KOPT-K1 (cell line): Measurements from ENCODE around the gene CDS2.

Experiments
- H3K27ac ChIP-seq: fragments of 200-600 bp; sonication (generic); 2 replicates; pipeline ENCODE4 v1.5.1; 2016; ENCODE audit warnings: antibody characterized with exemption, mild to moderate bottlenecking, low read depth, low read length; ENCODE audit not compliant: poor library complexity, severe bottlenecking
- H3K36me3 ChIP-seq: fragments of 200-600 bp; sonication (generic); 2 replicates; pipeline ENCODE4 v1.5.1; 2017; ENCODE audit warnings: antibody characterized with exemption, mild to moderate bottlenecking, low read length, moderate library complexity; ENCODE audit not compliant: insufficient read depth
- H3K9me3 ChIP-seq: fragments of 200-600 bp; sonication (generic); 2 replicates; pipeline ENCODE4 v1.5.1; 2017; ENCODE audit warnings: antibody characterized with exemption, low read length, mild to moderate bottlenecking; ENCODE audit not compliant: insufficient read depth, poor library complexity, severe bottlenecking

The CDS2 gene

DNA sequence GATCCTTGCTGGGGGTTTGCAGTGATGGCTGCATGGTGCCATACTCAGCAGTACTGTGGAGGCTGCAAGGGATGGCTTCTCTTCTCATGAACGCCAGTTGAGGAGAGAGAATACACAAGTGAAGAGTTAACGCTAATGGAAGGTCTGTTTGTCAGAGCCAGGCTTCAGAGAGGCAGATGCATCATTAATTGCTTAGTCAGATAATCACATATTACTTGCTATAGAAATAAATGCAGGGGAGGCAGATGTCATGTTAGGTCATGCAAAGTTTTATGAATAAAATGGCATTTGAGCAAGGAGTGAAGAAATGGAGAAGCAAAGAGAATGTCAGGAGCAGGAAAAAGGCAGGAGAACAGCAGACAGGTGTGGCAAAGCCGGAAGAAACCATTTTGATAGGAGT, 51.2 kb downstream of the CDS2 start:
- H3K9me3 ChIP-seq, result no peaks in the 10 kb centered on the region
- H3K27ac ChIP-seq, result no peak overlapping the region
- H3K36me3 ChIP-seq, result peaks cover 94% of the 10 kb centered on the region

DNA sequence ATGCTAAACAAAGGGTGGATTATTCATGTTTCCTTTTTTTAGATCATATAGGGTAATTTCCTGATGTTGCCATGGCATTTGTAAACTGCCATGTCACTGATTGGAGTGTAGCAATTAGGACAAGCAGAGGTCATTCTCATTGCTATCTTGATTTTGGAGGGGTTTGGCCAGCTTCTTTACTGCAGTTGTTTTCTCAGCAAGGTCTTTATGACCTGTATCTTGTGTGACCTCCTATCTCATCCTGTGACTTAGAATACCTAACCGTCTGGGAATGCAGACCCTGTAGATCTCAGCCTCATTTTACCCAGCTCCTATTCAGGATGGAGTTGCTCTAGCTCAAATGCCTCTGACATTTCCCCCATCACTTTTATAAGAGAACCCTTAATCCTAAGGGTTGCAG, 53.6 kb downstream of the CDS2 start:
- H3K36me3 ChIP-seq, result peaks cover 91% of the 10 kb centered on the region
- no peaks in the 10 kb centered on the region for H3K9me3 ChIP-seq
- H3K27ac ChIP-seq, result no peak overlapping the region

DNA sequence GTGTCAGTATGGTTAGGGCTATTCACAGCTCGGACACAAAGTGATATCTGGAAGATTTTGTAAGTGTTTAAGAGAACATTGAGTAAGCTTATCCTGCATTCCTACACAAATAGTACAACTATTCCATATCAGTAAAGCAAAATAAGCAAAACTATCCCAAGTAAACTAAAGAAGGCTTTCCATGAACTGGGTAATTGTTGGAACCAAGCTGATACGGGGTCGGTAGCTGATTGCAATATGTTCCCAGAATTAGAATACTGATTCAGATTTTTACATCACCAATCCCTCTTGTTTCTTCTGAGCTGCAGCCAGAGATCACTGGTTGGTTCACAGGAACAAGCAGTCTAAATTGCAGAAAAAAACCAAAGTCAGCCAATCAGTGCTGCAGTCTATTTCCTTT, 54.1 kb downstream of the CDS2 start:
- Histone ChIP-seq H3K36me3 (peaks cover 91% of the 10 kb centered on the region), H3K9me3 (no peaks in the 10 kb centered on the region), H3K27ac (no peak overlapping the region)

DNA sequence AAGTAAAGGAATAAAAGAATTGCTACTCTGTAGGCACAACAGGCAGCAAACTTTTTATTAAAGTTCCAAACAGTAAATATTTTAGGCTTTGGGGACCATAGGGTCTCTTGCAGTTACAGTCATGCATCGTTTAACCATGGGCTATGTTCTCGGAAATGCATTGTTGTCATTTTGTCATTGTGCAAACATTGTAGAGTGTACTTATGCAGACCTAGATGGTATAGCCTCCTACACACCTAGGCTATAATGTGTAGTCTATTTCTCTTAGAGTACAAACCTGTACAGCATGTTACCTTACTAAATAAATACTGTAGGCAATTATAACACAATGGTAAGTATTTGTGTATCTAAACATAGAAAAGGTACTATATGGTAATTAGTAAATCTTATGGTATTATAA, 54.7 kb downstream of the CDS2 start:
- H3K9me3 ChIP-seq, result no peaks in the 10 kb centered on the region
- H3K36me3 ChIP-seq, result peaks cover 91% of the 10 kb centered on the region
- H3K27ac ChIP-seq, result no peak overlapping the region

DNA sequence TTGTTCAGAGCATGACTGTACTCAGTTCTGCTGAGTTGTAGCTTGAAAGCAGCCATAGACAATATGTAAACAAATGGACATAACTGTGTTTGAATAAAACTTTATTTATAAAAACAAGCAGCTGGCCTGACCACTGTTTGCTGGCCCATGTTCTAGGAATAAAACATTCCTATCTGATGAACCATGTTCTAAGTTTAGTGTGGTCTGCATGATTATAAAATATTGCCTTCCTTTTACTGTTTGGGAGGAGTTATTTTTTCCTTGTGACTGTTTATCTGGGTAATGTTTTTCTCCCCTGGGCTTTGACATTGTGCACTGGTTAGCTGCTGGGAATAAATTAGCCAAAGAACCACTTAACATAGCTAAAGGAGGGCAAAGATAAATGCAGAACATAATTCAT, 55.1 kb downstream of the CDS2 start:
- Histone ChIP-seq H3K9me3 (no peaks in the 10 kb centered on the region), H3K27ac (no peak overlapping the region), H3K36me3 (peaks cover 91% of the 10 kb centered on the region)

DNA sequence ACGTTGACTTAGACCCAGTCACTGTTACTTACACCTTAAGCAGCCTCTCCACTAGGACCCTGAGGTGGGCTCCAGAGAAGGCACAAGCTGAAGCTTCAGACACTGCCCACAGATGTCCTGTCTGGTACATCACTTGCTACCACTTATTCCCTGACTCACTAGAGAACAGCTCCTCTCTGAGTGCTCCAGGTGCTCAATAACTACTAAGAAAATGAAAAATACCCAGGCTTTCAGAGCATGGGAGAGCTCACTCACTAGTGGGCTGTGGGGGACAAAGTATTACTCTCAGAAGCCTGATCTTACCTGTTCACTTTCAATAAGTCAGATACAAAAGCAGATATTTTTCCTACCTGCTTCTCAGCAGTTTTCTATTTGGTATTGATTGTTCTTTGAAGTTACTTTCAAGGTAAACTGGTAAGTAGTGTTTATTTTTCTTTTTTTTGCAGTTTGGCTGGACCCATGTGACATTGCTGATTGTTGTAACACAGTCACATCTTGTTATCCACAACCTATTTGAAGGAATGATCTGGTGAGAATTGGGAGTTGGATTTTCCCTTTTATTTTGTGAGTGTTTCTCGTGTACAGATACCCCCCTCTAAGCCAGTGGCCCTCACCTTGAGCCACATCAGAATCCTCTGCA, 55.9 kb downstream of the CDS2 start:
- no peak overlapping the region for H3K27ac ChIP-seq
- peaks cover 87% of the 10 kb centered on the region for H3K36me3 ChIP-seq
- no peaks in the 10 kb centered on the region for H3K9me3 ChIP-seq

DNA sequence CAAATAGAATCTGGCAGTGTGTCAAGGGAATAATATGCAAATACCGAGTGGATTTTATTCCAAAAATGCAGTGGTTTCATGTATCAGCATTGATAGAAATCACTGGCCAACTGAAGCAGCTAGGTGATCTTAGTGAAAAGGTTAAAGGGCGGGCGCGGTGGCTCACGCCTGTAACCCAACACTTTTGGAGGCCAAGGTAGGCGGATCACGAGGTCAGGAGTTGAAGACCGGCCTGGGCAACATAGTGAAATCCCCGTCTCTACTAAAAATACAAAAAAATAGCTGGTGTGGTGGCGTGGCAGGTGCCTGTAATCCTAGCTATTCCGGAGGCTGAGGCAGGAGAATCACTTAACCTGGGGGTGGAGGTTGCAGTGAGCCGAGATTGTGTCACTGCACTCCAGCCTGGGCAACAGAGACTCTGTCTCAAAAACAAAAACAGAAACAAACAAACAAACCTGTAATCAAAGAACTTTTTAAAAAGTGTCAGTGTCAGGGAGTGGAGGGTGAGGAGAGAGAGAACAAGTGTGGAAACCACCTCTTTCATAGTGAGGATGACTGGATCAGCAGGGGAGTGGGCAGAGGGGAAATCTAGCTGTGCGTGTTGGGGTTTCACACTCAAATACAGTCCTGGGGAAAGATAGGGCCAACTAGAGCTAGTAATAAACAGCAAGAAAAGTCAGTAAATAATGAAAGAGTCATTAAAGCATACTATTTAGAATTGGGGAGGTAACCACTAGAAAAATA, 57.1 kb downstream of the CDS2 start:
- Histone ChIP-seq H3K27ac (no peak overlapping the region), H3K9me3 (no peaks in the 10 kb centered on the region), H3K36me3 (peaks cover 87% of the 10 kb centered on the region)

DNA sequence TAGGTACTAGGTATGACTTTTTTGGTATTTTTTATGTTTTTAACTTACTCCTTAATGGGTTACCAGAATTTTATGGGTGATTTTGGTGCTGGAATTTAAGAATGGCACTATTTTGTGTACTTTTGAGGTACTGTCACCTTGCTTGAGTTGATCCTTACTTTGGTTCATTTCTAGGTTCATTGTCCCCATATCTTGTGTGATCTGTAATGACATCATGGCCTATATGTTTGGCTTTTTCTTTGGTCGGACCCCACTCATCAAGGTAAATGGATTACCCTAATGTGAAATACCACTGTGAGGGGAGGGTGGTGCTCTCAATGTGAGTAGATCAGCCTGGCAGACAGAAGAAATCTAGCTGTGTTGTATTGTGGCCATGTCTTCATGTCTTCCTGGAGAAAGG, 57.9 kb downstream of the CDS2 start:
- Histone ChIP-seq H3K9me3 (no peaks in the 10 kb centered on the region), H3K36me3 (peaks cover 87% of the 10 kb centered on the region), H3K27ac (no peak overlapping the region)

DNA sequence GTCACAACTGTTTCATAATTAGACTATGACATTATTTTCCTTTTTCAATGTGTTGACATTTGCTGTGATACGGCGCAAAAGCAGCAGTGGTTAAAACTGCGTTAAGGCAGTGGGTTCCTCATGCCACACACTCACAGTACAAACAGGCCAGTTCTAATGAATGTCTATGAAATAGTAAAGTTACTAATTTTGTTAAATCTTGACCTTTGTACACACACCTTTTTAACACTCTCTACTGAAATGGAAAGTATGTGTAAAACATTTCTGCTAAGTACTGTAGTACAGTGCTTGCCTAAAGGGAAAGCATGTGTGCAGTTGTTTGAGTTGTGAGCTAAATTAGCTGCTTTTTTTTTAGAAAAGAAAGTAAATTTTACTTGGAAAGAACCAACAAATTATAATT, 60.3 kb downstream of the CDS2 start:
- Histone ChIP-seq H3K27ac (no peak overlapping the region), H3K36me3 (peaks cover 91% of the 10 kb centered on the region)

DNA sequence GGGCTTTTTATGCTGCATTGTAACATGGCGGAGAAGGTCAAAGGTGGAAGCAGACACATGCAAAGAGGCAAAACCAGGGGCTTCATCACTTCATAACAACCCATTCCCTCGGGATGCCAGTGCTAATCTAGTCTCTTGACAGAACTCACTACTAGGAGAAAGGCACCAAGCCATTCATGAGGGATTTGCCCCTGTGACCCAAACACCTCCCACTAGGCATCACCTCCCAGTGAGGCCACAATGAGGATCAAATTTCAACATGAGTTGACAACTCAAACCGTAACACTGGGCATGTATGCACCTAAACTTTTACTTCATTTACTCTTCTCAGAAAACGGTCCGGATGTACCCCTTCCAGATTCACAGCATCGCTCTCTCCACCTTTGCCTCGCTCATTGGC, 61.9 kb downstream of the CDS2 start:
- Histone ChIP-seq H3K36me3 (peaks cover 92% of the 10 kb centered on the region), H3K27ac (no peak overlapping the region)

More for the DNA sequence above, 60.3 kb downstream of the CDS2 start:
- H3K9me3 ChIP-seq, result no peaks in the 10 kb centered on the region

DNA sequence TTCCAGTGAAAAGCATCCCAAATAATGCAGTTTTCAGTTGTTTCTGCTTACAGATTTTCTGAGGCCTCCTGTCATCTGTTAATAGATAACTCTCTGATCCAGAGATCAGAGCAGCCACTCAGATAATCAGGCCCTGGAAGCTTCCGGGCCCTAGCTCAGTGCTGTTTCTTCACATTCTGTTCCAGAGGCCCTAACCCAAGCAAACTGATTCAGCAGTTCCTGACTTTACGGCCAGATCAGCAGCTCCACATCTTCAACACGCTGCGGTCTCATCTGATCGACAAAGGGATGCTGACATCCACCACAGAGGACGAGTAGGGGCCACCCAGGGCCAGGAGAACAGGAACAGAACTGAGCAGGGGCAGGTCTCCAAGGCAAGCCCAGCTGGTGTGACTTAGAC, 63.1 kb downstream of the CDS2 start:
- Histone ChIP-seq H3K9me3 (no peaks in the 10 kb centered on the region), H3K36me3 (peaks cover 90% of the 10 kb centered on the region), H3K27ac (no peak overlapping the region)

More for the DNA sequence above, 61.9 kb downstream of the CDS2 start:
- no peaks in the 10 kb centered on the region for H3K9me3 ChIP-seq

DNA sequence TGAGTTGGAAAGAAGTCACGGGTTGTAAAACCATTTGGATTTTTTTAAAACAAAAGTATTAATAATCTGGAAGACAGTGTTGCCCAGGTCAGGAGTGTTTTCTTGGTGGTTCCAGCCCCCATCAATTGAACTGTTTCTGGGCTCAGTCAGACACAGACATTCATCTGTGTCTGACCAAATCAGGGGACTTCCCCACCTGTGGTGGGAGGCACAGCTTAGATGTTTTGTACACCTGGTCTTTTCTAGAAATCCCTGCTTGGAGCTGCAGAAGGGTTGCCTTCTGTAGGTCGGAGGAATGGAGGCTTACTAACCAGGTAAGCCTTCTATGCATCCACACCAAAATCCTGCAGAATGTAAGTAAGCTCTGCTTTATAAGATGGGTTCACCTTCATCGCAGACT, 63.6 kb downstream of the CDS2 start:
- no peak overlapping the region for H3K27ac ChIP-seq
- H3K36me3 ChIP-seq, result peaks cover 85% of the 10 kb centered on the region

DNA sequence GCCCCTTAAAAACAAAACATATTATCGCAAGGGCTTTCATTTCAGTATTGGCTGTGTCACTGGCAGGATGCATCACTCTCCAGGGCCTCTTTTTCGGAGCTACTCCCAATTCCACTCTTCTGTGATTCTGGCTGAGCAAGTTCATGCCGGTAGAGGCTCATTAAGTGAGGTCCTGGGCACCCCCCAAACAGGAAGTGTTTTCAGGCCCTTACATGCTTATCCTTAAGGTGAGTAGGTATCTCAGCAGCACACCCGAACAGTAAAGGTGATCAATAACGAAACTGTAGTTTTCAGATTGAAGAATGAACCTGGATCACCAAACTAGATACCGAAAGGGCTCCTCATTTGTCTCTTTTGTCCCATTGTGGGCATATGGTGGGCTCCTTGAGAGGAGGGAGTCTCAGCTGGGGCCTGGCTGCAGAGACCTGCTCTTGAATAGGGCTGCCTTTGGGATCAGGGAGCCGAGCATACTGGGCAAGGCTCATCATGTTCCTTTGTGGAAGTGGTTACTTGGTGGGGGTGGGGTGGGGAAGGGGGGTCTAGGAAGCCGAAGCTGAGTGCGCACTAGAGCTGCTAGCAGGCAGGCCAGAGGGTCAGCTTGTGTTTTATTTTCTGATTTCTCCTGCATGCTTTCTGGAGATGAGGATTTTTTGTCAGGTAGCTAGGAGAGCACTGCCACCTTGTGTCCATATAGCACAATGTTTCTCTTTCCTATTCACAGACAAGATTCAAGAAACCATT, 65.2 kb downstream of the CDS2 start:
- H3K9me3 ChIP-seq, result no peaks in the 10 kb centered on the region
- H3K27ac ChIP-seq, result no peak overlapping the region
- H3K36me3 ChIP-seq, result peaks cover 70% of the 10 kb centered on the region

More for the DNA sequence above, 63.6 kb downstream of the CDS2 start:
- H3K9me3 ChIP-seq, result no peaks in the 10 kb centered on the region

DNA sequence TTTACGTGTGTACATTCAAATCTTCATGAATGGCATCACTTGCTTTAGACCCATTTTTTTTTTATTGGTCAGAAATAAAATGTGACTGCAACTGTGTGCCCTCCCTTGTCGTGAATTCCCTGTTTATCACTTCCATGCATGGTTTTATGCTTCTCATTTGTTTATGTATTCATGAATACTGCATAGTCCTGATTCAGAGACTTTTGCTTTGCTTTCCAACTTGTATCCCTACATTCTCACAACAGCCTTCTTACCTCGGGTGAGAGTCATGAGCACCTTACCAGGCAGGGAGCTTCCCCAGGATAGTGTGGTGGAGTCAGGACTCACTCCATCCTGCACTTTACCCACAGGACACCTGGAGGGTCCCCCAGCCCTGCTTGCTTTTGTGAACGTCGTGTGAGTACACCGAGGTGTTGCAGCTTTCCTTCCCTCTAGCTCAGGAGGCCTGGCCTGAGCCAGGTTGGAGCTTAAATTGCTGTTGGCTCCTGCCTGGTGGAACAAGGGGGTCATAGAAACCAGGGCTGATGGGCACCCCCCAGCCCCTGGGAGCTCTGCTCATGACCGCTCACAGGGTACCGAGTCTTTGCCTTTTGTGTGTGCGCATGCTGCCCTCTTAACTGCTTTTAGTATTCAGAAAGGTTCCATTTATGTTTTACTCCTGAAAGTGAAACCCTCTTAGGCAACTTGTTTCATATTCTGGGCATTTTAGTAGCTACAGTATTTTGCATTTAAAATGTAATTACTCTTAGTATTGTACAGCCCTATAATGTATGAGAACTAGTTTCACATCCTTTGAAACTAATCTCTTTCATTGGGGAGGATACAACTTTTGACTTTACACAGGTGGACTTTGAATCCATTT, 66.0 kb downstream of the CDS2 start:
- H3K9me3 ChIP-seq, result no peaks in the 10 kb centered on the region
- no peak overlapping the region for H3K27ac ChIP-seq
- H3K36me3 ChIP-seq, result peaks cover 70% of the 10 kb centered on the region

DNA sequence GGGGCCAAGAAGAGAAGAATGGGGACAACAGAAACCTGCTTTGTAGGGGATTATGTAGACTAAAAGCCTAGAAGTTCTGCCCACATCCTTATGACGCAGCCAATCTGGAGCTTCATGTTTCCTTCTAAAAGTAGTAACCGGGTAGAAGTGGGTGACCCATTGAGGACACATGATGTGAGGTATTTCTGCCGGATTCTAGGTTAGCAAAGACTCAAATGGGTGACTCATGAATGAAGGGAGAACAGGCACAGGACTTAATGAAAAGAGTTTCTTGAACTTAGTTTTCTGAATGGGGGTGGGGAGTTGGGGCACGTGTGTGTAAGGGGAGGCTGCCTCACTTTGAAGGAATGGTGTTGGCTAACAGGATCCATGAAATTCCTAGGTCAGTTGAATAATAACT, 68.8 kb downstream of the CDS2 start:
- Histone ChIP-seq H3K9me3 (no peaks in the 10 kb centered on the region), H3K36me3 (peaks cover 55% of the 10 kb centered on the region), H3K27ac (no peak overlapping the region)
